AG04450 (cell line): ENCODE data around the gene METTL2A. TPM values are rescaled to one million over a fixed set of nuclear protein-coding genes. Genes with fewer than 3 reads are reported as not detected.
"Not testable (repeated sequence)": the region's sequence is repeated elsewhere in the genome, so short reads cannot be mapped to it uniquely, and the experiment has no call there.

Experiments
- CTCF ChIA-PET: fragments of 300-600, 350-600 bp; formaldehyde crosslinking; extraction: SDS; loops from one replicate; lab custom pipeline; 2022; ENCODE audit warnings: antibody characterized with exemption, inconsistent platforms; lab: Charles Lee
- POLR2A ChIA-PET: fragments of 350-600 bp; formaldehyde crosslinking; extraction: SDS; loops from one replicate; lab custom pipeline; 2021; ENCODE audit warnings: antibody characterized with exemption, inconsistent platforms; lab: Yijun Ruan, JAX
- DNase-seq: peaks from one replicate; pipeline ENCODE4 v3.0.0-alpha.2; 2011; ENCODE audit warnings: low read depth, low spot score
- H3K27ac ChIP-seq: one replicate; pipeline ENCODE4 v1.5.1; 2012; ENCODE audit warnings: low read depth, low read length, control low read depth
- H3K27me3 ChIP-seq: one replicate; pipeline ENCODE4 v1.6.0; 2012; ENCODE audit warnings: low read length; ENCODE audit not compliant: control insufficient read depth, insufficient read depth
- H3K4me3 ChIP-seq: 2 replicates; pipeline ENCODE4 v1.5.1; 2011; ENCODE audit warnings: mild to moderate bottlenecking, low read depth, low read length, control low read depth
- H3K9me3 ChIP-seq: 2 replicates; pipeline ENCODE4 v1.5.1; 2012; ENCODE audit warnings: low read length; ENCODE audit not compliant: control insufficient read depth, insufficient read depth
- polyA plus RNA-seq: library from polyadenylated mRNA; depleted of rRNA; stranded (reverse); fragments of >200 nt; gene quantifications from 2 replicates; pipeline ENCODE4 v1.2.3, GENCODE V29; 2011
- TF ChIP-seq, protein P1 (sequence below): IDR thresholded peaks from 2 replicates; pipeline ENCODE4 v1.5.1; 2011; ENCODE audit warnings: low read depth, low read length, control low read depth, inconsistent platforms

Gene METTL2A
- polyA plus RNA-seq, 1 experiment: 19.7 TPM

DNA sequence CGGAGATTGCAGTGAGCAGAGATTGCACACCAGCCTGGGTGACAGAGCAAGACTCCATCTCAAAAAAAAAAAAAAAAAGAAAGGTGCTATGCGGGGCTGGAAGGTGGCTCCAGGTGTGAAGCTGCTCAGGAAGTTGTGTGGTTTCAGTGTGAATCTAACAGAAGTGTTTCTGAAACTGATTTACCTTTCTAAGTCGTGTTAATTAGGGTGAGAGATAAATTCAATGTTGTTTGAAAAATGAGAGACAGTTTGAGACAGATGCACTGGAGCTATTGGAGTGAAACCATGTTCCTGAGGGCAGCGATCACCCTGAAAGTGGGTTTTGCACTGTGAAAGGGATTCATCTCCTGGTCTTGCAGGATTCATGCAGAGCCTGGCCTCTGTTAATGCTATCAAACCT is 30.0 kb downstream of the METTL2A start:
- POLR2A ChIA-PET: interaction anchor here (0.7 kb wide), 1 partner anchor 1046 kb away, joined by 4 read pairs; no protein-coding TSS in a partner anchor

DNA sequence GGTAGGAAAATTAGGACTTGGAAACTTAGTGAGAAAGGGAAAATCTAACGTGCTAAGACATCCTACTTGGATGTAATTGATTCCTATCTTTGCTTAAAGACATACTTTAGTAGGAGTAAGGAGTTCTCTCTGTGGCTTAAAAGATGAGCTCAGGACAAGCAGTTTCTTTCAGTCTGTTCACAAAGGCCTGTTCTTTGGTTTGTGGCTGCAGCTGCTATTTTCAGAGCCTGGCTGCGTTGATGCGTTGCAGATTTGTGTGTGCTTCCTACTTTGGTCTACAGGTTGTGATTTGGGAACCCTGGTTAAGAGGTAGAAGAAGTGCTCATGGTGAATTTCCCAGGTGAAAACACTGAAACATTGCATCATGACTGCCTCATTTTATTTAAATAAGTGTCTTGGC is 30.4 kb downstream of the METTL2A start:
- H3K27ac ChIP-seq, H3K27me3 ChIP-seq, POLR2A ChIA-PET, DNase-seq, CTCF ChIA-PET, H3K9me3 ChIP-seq, H3K4me3 ChIP-seq: not testable (repeated sequence)

More for the DNA sequence above, 30.0 kb downstream of the METTL2A start:
- H3K27ac ChIP-seq, H3K4me3 ChIP-seq, H3K9me3 ChIP-seq, CTCF ChIA-PET, DNase-seq, H3K27me3 ChIP-seq: not testable (repeated sequence)

DNA sequence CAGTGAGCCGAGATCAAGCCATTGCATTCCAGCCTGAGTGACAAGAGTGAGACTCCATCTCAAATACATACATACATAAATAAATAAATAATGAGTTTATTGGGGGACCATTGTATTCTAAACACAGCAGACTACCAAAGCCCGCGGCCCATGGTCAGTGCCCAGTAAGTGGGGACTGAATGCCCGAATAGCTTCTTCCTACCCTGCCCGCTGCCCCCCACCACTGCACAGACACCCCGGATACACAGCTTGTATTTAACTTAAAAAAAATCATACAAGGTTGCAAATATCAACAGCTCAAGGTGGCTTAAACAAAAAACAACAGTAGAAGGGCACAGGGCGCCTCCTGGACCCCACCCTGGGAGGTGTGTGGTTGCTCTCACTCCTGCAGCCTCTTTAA is 32.3 kb downstream of the METTL2A start:
- TF ChIP-seq, protein P1, sequence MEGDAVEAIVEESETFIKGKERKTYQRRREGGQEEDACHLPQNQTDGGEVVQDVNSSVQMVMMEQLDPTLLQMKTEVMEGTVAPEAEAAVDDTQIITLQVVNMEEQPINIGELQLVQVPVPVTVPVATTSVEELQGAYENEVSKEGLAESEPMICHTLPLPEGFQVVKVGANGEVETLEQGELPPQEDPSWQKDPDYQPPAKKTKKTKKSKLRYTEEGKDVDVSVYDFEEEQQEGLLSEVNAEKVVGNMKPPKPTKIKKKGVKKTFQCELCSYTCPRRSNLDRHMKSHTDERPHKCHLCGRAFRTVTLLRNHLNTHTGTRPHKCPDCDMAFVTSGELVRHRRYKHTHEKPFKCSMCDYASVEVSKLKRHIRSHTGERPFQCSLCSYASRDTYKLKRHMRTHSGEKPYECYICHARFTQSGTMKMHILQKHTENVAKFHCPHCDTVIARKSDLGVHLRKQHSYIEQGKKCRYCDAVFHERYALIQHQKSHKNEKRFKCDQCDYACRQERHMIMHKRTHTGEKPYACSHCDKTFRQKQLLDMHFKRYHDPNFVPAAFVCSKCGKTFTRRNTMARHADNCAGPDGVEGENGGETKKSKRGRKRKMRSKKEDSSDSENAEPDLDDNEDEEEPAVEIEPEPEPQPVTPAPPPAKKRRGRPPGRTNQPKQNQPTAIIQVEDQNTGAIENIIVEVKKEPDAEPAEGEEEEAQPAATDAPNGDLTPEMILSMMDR: no peak
- Histone ChIP-seq H3K9me3 (no peaks in the 10 kb centered on the region), H3K4me3 (no peak overlapping the region), H3K27me3 (no peaks in the 10 kb centered on the region), H3K27ac (no peak overlapping the region)
- POLR2A ChIA-PET: no interaction called here
- CTCF ChIA-PET: no interaction called here
- no peak for DNase-seq

DNA sequence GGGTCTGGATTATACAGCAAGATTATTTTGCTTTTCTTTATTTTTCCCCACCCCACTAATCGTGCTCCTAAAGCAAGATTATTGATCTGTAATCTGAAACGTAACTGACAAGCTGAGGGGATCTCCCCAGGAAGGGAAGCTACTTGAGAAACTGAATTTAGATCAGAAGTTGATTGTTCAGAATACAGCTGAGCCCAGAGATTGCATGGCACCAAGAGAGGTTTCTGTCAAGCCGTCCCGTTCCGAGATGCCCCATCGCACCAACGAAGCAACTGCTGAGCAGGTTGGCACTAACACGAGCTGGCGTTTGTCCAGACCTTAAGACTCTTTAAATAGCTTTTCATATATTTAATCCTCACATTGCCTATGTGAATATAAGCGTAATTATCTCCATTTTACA is 34.8 kb downstream of the METTL2A start:
- H3K9me3 ChIP-seq, H3K4me3 ChIP-seq, DNase-seq, CTCF ChIA-PET, H3K27ac ChIP-seq, H3K27me3 ChIP-seq: not testable (repeated sequence)
- POLR2A ChIA-PET: interaction anchor here (0.6 kb wide), 1 partner anchor 33 kb away, joined by 4 read pairs; no protein-coding TSS in a partner anchor

DNA sequence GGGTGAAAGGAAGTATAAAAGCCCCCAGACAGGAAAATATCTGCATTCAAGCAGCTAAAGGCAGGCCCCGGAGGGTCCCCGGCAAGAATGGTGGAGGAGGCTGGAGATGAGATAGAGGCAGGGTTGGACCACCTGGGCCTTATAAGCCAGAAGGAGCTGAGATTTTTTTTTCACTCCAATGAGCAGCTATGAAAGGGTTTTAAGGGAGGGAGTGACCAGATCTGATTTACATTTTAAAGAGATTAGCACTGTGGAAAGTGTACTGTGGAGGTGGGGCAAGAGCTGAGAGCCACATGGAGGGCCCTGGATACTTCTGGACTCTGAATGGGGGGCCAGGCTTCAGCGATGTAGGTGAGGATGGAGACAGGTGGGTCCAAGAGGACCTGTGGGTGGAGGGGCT is 40.7 kb downstream of the METTL2A start:
- DNase-seq, H3K9me3 ChIP-seq, CTCF ChIA-PET, H3K27me3 ChIP-seq, H3K4me3 ChIP-seq, H3K27ac ChIP-seq, POLR2A ChIA-PET: not testable (repeated sequence)

DNA sequence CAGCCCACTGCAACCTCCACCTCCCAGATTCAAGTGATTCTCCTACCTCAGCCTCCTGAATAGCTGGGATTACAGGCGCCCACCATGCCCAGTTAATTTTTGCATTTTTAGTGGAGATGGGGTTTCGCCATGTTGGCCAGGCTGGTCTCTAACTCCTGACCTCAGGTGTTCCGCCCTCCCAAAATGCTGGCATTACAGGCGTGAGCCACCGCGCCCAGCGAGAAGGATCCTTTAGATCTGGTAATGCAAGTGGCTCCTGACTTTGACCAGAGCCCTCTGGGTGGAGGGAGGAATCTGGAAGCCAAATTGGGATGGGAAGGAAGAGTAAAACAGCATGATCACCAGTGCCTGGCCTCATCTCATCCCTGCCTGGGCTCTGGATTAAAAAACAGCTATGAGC is 41.6 kb downstream of the METTL2A start:
- H3K27ac ChIP-seq, DNase-seq, CTCF ChIA-PET, H3K27me3 ChIP-seq, H3K4me3 ChIP-seq, POLR2A ChIA-PET, H3K9me3 ChIP-seq: not testable (repeated sequence)

DNA sequence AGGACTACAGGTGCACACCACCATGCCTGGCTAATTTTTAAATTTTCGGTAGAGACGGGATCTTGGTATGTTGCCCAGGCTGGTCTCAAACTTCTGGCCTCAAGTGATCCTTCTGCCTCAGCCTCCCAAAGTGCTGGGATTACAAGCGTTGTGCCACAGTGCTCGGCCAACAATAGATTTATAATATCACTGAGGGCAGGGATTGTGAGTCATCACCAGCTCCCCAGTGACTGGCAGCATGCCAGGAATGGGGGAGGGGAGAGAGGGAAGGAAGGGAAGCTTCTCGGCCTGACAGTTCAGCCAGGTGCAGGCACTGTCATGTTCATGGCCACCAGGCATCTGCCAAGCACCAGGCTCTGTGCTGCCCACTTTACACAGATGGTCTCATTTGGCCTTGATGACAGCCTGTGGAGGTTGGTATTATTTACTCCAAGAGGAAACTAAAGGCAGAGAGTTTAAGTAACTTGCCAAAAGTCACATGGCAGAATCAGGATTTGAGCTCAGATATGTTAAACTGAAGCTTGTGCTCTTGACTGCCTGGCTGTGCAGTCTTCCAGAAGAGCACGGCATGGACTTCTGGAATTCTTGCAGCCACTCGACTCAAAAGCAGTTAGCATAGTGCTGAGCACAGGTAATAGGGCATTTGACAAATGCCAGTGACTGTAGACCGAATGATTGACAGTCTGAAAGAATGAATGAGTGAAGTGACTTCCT is 47.1 kb downstream of the METTL2A start:
- POLR2A ChIA-PET, CTCF ChIA-PET, H3K27ac ChIP-seq, H3K9me3 ChIP-seq, DNase-seq, H3K27me3 ChIP-seq, H3K4me3 ChIP-seq: not testable (repeated sequence)

DNA sequence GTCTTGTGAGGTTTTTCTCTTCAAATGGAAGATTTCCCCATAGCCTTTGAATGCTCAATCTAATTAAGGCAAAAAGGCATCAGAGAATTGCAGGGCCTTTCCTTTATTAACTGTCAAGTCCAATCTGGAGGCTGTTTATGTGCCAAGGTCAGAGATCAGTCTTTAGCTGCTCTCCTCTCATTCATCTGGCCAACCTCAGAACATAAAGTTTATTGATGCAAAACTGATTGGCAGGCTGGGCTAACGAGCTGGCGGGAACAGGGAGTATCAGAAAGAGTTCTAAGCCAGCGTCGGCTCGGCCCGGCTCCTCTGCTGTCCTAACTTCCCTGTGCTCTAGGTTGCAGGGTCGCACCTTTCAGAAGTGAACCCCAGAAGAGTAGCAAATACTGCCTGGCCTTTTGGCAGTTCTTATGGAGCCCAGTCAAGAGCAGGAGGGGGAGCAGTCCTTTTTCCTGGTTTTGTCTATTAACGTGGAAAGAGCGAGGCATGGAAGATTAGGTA is 47.7 kb downstream of the METTL2A start:
- H3K4me3 ChIP-seq, H3K27ac ChIP-seq, POLR2A ChIA-PET, CTCF ChIA-PET, DNase-seq, H3K27me3 ChIP-seq, H3K9me3 ChIP-seq: not testable (repeated sequence)

DNA sequence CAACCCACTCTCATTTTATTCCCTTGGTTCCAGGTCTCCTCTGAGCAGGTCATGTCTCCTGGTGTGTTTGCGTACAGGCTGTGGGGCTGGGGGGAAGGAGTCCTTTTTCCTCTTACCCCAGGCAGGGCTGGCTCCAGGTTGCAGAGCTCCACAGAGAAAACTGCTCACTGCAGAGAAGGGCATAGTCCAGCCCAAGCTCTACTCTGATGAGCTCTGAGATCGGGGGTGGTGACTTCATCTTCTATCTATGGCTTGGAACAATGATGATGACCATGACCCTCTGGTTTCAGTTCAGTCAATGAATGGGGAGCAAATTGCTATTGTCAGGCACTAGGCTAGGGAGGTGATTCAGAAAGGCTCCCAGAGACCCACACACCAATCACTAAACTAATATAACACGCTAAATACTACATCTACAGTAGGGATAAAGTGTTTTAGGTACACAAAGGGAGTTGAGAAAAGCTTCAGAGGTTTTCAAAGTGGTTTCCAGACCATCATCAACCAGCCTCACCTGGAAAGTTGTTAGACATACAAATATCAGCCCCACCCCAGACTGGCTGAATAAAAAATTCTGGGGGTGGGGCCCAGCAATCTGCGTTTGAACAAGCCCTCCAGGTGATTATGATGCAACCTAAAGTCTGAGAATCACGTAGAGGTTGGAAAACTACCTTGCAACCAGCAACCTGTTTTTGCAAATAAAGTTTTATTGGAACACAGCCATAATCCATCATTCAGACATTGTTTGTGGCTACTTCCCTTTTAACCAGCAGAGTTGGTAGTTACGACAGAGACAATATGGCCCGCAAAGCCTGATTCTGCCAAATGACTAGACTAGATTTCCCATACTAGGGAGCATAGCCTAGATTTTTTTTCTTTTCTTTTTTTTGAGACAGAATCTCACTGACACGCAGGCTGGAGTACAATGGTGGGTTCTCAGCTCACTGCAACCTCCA is 49.6 kb downstream of the METTL2A start:
- CTCF ChIA-PET, H3K27ac ChIP-seq, H3K9me3 ChIP-seq, DNase-seq, H3K27me3 ChIP-seq, H3K4me3 ChIP-seq, POLR2A ChIA-PET: not testable (repeated sequence)

DNA sequence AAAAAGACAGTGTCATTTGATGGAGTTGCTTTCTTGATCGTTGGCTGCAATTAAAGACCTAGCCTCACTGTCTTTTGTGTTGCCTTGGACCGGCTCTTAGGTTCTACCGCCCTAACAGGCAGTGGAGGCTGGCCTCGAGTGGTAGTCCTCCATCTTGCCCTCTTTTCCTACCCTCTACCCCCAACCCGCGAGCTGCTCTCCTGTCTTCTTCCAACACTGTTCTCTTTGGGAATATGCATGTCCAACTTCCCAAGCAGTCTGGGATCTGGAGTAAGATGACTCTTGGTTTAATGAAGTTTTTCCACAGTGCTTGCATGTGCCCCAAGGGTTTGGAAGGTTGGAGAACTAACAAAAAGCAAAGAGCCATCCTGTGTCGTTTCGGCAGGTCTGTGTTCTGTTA is 53.4 kb downstream of the METTL2A start:
- DNase-seq, H3K27me3 ChIP-seq, CTCF ChIA-PET, H3K27ac ChIP-seq, H3K9me3 ChIP-seq, POLR2A ChIA-PET: not testable (repeated sequence)
- H3K4me3 ChIP-seq: peak overlapping the region; percentile 62
